IPS-20b (cell line): Measurements from ENCODE around the gene DGKH.

ENCODE experiments used
- H3K27ac ChIP-seq: one replicate; pipeline ENCODE4 v1.5.1; 2013; ENCODE audit warnings: low read length
- H3K27me3 ChIP-seq: 2 replicates; pipeline ENCODE4 v1.6.1; 2013; ENCODE audit warnings: mild to moderate bottlenecking, low read length, inconsistent platforms; ENCODE audit not compliant: insufficient read depth
- H3K36me3 ChIP-seq: 2 replicates; pipeline ENCODE4 v1.6.1; 2013; ENCODE audit warnings: low read depth, mild to moderate bottlenecking, inconsistent platforms, low read length, moderate library complexity; ENCODE audit not compliant: insufficient read depth
- H3K4me1 ChIP-seq: 2 replicates; pipeline ENCODE4 v1.6.1; 2013; ENCODE audit warnings: mild to moderate bottlenecking, control low read depth, inconsistent platforms, low read length, moderate library complexity; ENCODE audit not compliant: insufficient read depth
- H3K4me3 ChIP-seq: 2 replicates; pipeline ENCODE4 v1.5.1; 2013; ENCODE audit warnings: mild to moderate bottlenecking, low read length, inconsistent platforms
- H3K9ac ChIP-seq: 2 replicates; pipeline ENCODE4 v1.6.1; 2013; ENCODE audit warnings: low read depth, mild to moderate bottlenecking, inconsistent platforms, low read length, moderate library complexity
- H3K9me3 ChIP-seq: 2 replicates; pipeline ENCODE4 v1.6.1; 2013; ENCODE audit warnings: mild to moderate bottlenecking, low read depth, low read length, inconsistent platforms; ENCODE audit not compliant: insufficient read depth

Gene DGKH

DNA sequence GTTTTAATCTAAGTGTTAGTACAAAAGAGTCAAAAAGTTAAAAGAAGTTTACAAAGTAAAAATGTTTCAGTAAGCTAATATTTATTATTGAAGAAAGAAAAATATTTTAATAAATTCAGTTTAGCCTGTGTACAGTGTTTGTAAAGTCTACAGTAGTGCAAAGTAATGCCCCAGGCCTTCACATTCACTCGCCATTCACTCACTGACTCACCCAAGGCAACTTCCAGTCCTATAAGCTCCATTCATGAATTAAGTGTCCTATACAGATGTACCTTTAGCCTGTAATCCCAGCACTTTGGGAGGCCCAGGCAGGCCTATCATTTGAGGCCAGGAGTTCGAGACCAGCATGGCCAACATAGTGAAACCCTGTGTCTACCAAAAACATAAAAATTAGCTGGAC lies 199.4 kb downstream of the DGKH start:
- no peaks in the 10 kb centered on the region for H3K27me3 ChIP-seq
- no peaks in the 10 kb centered on the region for H3K4me1 ChIP-seq
- H3K9me3 ChIP-seq = no peaks in the 10 kb centered on the region
- H3K9ac ChIP-seq = no peak overlapping the region
- H3K27ac ChIP-seq = no peak overlapping the region
- no peaks in the 10 kb centered on the region for H3K36me3 ChIP-seq
- H3K4me3 ChIP-seq = no peak overlapping the region

DNA sequence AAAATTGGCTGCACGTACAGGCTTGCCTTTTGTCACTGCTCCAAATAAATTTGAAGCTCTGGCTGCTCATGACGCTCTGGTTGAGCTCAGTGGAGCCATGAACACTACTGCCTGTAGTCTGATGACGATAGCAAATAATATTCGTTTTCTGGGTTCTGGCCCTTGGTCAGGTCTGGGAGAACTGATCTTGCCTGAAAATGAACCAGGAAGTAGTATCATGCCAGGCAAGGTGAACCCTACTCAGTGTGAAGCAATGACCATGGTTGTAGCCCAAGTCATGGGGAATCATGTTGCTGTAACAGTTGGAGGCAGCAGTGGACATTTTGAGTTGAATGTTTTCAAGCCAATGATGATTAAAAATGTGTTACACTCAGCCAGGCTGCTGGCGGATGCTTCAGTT lies 207.4 kb downstream of the DGKH start:
- Histone ChIP-seq H3K9me3 (no peaks in the 10 kb centered on the region), H3K27ac (no peak overlapping the region), H3K27me3 (no peaks in the 10 kb centered on the region), H3K4me3 (no peak overlapping the region), H3K9ac (no peak overlapping the region), H3K36me3 (no peaks in the 10 kb centered on the region), H3K4me1 (no peaks in the 10 kb centered on the region)

DNA sequence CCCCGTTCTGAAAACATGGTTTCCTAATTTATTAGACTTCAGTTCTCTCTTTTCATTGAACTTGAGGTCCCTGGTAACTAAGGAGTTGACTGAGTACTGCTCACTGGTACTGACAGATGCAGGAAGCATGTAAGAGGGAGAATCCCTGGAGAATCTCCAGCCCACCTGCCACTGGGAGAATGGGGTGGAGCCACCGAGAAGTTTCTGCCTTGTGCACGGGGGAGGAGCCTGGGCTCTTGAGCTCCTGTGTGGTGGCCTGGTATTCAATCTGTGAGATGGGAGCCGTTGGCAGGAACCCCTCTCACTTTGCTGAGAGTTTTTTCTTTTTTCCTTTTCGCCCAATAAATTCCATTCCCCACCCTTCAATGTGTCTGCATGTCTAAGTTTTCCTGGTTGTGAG lies 210.3 kb downstream of the DGKH start:
- no peaks in the 10 kb centered on the region for H3K36me3 ChIP-seq
- H3K27ac ChIP-seq = no peak overlapping the region
- H3K9ac ChIP-seq = no peak overlapping the region
- no peaks in the 10 kb centered on the region for H3K27me3 ChIP-seq
- no peaks in the 10 kb centered on the region for H3K9me3 ChIP-seq
- no peak overlapping the region for H3K4me3 ChIP-seq
- H3K4me1 ChIP-seq = no peaks in the 10 kb centered on the region

DNA sequence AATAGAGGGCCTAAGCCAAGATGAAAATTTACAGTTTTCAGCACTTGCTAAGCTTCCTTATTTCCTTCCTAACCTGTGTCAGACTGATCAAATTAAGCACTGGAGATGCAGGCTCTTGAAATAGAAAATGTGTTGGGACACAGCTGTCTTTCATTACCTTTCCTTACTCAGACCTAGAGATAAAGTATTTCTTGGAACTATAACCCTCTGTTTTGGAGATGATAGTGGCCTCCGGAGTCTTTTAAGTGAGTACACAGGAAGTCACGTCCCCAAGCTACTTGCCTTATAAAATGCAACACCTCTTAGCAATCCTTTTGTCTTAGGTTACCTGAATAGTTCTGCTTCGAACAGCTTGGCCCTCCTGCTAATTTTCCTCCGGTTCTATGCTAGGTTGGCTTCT lies 211.1 kb downstream of the DGKH start:
- Histone ChIP-seq H3K4me3 (no peak overlapping the region), H3K9me3 (no peaks in the 10 kb centered on the region), H3K27me3 (no peaks in the 10 kb centered on the region), H3K36me3 (no peaks in the 10 kb centered on the region), H3K27ac (no peak overlapping the region), H3K9ac (no peak overlapping the region), H3K4me1 (no peaks in the 10 kb centered on the region)

DNA sequence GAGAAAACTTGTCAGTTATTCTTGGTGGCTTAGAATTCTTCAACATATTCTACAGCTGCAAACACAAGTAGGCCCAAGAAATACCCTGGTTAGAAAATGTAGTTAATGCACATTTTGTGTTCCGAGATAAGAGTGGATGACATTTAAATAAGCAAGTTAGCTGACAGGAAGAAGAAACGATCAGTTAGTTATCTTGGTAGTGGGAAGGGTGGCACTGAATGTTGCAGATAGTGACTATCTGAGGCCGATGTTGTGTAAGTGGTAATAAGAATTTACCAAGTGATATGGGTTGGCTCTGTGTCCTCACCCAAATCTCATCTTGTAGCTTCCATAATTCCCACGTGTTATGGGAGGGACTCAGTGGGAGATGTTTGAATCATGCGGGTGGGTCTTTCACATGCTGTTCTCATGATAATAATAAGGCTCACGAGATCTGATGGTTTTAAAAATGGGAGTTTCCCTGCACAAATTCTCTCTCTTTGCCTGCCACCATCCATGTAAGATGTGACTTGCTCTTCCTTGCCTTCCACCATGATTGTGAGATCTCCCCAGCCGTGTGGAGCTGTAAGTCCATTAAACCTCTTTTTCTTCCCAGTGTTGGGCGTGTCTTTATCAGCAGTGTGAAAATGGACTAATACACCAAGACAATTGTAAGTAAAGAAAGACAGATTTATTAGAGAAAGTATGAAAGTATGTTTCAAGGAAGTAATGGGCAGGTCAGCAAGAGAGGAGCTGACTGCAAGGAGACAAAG lies 212.6 kb downstream of the DGKH start:
- Histone ChIP-seq H3K9ac (no peak overlapping the region), H3K9me3 (no peaks in the 10 kb centered on the region), H3K36me3 (no peaks in the 10 kb centered on the region), H3K27ac (no peak overlapping the region), H3K27me3 (no peaks in the 10 kb centered on the region), H3K4me1 (no peaks in the 10 kb centered on the region), H3K4me3 (no peak overlapping the region)

DNA sequence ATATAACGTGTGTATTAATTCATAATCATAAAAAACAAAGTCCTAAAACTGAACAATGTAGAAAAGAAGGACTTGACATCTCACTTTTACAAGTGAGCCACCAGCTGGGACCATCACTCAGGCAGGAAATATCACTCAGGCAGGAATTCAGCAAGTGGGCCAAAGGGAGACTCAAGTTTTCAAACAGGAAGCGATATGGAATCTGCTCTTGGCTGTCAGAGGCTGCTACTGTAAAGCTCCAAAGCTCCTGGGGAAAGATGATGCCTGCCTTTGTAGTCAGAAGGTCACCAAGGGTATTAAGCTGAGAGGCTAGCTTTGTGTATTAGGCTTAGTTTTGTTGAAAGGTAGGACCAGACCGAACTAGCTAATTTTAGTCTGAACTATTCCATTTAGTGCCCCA lies 218.0 kb downstream of the DGKH start:
- H3K9me3 ChIP-seq = peaks cover 7% of the 10 kb centered on the region; the same call in 1 of the 2 replicates
- H3K9ac ChIP-seq = no peak overlapping the region
- H3K4me3 ChIP-seq = no peak overlapping the region
- H3K27ac ChIP-seq = no peak overlapping the region
- H3K36me3 ChIP-seq = no peaks in the 10 kb centered on the region
- peaks cover 5% of the 10 kb centered on the region; the same call in 1 of the 2 replicates for H3K4me1 ChIP-seq
- no peaks in the 10 kb centered on the region for H3K27me3 ChIP-seq

DNA sequence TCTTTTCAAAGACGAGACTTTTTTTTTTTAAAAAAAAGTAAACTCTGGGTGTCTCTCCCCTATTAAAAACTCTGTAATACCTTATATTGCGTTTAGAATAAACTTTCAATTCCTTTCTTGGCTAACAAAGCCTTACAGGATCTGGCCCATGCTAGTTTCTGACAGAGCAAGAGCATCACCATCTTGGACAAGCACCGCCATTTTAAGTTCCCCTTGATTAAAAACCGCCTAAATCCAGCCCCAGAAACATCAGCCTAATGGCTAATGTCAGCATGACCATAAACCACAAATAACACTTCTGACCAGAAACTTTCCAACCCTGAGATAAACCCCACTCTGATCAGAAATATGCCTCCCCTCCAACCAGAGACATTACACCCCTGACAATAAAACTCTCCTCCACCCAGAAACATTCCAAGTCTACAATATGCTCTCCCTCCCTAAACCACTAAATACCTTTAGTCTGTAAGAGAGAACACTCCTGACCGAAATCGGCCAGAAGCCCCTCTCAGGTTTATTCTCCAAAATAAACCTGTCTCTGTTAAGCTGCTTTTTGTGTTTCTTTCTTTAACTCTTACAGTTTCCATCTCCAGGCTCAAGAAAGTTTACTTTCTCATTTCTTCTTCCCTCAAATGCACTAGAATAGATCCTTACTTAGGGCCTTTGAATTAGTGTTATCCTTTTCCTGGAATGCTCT lies 221.9 kb downstream of the DGKH start:
- Histone ChIP-seq H3K27me3 (no peaks in the 10 kb centered on the region), H3K9me3 (peaks cover 7% of the 10 kb centered on the region; the same call in 1 of the 2 replicates), H3K4me1 (peaks cover 14% of the 10 kb centered on the region; the same call in 1 of the 2 replicates), H3K9ac (peak overlapping the region; percentile 83; the same call in 1 of the 2 replicates), H3K27ac (no peak overlapping the region), H3K36me3 (no peaks in the 10 kb centered on the region), H3K4me3 (peak overlapping the region; percentile 87; the same call in 1 of the 2 replicates)

DNA sequence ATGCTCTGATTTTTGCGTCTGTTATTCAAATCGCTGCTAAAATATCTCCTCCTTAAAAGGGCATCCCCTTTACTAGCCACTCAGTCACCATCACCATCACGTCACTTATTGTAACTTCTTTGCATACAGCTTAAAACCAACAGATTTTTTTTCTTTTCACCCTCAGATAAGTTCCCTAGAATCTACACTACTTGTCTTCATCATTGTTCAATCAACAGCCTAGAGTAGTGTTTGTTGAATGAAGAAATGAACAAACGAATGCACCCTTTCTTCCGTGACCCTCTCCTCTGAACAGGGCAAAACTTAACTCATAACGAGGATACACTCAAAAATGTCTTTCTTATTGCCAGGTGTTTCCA lies 222.4 kb downstream of the DGKH start:
- H3K4me1 ChIP-seq = peaks cover 14% of the 10 kb centered on the region; the same call in 1 of the 2 replicates
- H3K9ac ChIP-seq = peak overlapping the region; percentile 83; the same call in 1 of the 2 replicates
- H3K27ac ChIP-seq = peak overlapping the region; percentile 65
- H3K9me3 ChIP-seq = peaks cover 7% of the 10 kb centered on the region; the same call in 1 of the 2 replicates
- peak overlapping the region; percentile 87 for H3K4me3 ChIP-seq
- no peaks in the 10 kb centered on the region for H3K27me3 ChIP-seq
- no peaks in the 10 kb centered on the region for H3K36me3 ChIP-seq

DNA sequence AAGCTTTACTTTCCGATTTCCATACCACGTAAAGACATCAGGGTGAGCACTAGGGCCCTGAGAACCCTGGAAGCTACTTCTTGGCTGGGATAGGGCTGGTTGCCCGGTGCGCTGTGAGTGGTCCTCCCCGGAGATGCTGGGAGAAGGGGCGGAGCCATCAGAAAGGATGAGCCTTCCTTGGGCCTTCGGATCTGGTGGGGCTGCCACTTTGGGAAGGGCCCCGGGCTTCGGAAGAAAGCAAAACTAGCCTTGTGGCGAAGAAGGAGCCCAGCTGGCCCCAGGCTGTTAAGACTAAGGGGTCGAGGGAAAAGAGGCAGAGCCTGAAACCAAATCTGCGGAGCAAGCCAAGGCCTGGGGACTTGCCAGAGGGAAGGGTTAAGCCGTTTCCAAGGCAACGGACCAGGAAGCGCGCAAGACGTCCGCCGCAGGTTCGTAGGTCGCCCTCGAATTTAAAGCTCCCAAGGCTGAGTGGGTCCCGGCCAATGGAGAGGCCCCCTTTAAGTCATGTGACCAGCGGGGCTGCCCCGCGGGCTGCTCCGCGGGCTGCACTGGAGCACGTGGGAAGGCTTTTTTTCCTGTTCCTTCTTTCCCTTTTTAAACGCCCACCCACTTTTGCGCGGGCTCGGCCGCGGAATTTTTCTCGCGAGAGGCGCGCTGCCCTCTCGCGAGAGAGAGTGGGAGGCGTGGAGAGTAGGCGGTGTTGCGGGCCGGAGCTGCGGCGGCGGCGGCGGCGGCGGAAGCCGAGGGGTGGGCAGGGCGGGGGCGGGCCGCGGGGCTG lies 223.1 kb downstream of the DGKH start:
- Histone ChIP-seq H3K36me3 (no peaks in the 10 kb centered on the region), H3K4me1 (peaks cover 14% of the 10 kb centered on the region; the same call in 1 of the 2 replicates), H3K4me3 (peak overlapping the region; percentile 88), H3K27ac (peak overlapping the region; percentile 65), H3K9ac (peak overlapping the region; percentile 83; the same call in 1 of the 2 replicates), H3K27me3 (no peaks in the 10 kb centered on the region), H3K9me3 (peaks cover 7% of the 10 kb centered on the region; the same call in 1 of the 2 replicates)

DNA sequence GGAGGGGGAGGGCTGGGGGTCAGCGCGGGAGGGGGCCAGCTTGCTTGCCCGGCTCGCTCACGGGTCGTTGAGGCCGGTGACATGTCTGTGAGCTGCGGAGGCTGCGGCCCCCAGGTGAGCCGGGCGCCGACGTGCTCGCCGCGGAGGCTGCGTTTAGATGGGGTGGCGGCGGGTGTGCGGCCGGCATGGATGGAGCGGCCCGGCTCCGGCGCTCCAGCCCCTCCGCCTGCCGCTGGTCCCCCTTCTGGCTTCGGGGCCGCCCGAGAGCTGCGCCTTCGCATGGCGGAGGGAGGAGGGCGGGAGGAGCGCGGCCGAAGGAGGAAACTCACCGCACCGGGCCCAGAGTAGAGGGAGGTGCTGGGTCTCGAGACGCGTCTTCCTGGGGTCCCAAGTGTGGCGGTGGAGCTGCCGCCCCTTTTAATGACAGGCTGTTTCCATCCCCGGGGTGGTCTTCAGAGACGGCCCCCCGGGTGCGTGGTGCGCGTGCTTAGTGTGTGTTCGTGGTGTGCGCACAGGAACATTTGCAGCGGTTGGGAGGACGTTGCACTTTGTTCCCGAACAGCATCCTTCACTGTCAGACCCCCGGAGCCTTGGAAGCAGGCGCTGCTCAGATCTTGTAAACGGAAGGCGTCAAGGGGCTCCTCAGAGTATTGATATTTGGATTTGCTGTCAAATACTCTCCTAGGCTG lies 223.8 kb downstream of the DGKH start, which contains the start of gene AKAP11:
Gene AKAP11 (plus strand): TSS at position 38 of the 689 bp plus-strand sequence. CDS start 14,197 bp downstream, outside the sequence.
- no peaks in the 10 kb centered on the region for H3K27me3 ChIP-seq
- peaks cover 14% of the 10 kb centered on the region; the same call in 1 of the 2 replicates for H3K4me1 ChIP-seq
- H3K36me3 ChIP-seq = no peaks in the 10 kb centered on the region
- peak within 1 kb of the TSS; percentile 65 for H3K27ac ChIP-seq
- H3K9me3 ChIP-seq = peaks cover 7% of the 10 kb centered on the region; the same call in 1 of the 2 replicates
- H3K9ac ChIP-seq = peak within 1 kb of the TSS; percentile 83
- H3K4me3 ChIP-seq = peak within 1 kb of the TSS; percentile 88

DNA sequence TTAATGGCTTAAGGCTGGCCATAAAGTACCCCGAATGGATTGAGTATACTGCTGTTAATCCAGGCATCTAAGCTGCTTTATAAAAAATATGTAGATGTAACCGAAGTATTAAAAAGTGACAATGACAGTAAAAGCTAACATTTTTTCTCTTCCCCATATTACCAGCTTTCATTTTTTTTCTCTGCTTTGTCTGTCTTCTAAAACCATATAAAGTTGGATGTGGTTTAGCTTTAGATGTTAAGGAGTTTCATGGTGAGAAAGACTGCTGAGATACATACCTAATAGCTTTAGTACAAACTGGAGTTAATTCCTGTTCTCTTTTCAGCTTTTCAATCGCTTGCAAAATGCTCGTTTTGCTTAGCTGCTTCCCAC lies 224.3 kb downstream of the DGKH start:
- peak overlapping the region; percentile 83 for H3K9ac ChIP-seq
- peaks cover 7% of the 10 kb centered on the region; the same call in 1 of the 2 replicates for H3K9me3 ChIP-seq
- H3K36me3 ChIP-seq = no peaks in the 10 kb centered on the region
- H3K27ac ChIP-seq = no peak overlapping the region
- no peaks in the 10 kb centered on the region for H3K27me3 ChIP-seq
- peaks cover 14% of the 10 kb centered on the region; the same call in 1 of the 2 replicates for H3K4me1 ChIP-seq
- peak overlapping the region; percentile 88 for H3K4me3 ChIP-seq
